Measurements from ENCODE around the gene MAP3K5. TPM values are rescaled to one million over a fixed set of nuclear protein-coding genes. Genes with fewer than 3 reads are reported as not detected.

MAP3K5 gene
- total RNA-seq, 1 experiment from 2014 or later, result 15.8 TPM

DNA sequence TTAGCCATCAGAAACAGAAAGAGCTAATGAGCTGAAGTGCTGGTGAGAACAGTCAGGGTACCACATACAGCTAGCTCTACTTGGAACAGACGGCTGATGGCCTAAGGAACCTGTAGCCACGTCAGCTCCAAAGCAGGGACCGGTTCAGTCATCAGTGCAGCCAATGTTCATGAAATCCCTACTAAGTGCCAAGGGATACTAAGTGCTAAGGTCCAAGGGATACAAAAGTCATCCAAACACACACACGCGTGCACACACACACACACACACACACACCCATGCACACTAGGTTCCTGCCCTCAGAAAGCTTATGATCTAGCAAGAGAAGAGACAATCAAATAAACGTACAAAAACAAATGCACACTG, 53.6 kb downstream of the MAP3K5 start:
- CTCF ChIA-PET, result no interaction called here
- H3K9me3 Mint-ChIP-seq (ENCODE audit: low read depth, unreplicated experiment), result no peaks in the 10 kb centered on the region
- no peaks in the 10 kb centered on the region for H3K27me3 Mint-ChIP-seq (ENCODE audit: unreplicated experiment)

DNA sequence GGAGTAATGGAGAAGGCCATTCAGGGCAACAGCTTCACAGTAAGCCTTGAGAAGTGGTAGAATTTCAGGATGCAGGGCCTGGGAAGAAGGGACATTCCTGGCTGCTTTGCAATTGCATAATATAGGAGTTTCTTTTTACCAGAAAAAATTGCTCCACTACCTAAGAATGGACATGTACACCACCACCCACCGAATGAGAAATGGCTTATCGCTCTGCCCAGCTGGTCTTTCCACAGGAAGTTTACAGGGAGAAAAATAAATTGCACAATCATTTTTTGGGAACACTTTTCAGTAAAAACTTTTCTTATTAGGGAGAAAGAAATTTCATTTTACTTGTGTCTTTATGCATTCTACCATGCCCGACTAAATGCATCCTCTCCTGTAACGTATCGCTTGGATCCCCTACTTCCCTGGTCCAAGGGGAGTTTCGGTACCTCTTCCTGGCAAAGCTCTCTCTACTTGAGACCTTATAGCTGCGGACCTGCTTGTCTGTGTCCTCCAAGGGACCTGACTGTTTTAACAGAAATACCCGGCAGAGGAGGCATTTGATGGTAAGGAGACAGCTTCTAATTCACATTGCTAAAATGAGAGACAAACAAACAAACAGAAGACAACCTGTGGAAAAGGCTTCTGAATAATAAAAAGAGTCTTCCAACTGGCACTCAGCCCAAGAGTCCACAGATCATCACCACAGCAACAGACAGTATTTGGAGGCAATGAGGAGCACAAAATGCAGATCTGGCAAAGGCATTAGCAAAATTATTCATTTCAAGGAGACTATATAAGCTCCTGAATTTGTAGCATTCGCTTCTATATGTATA, 54.2 kb downstream of the MAP3K5 start:
- Mint-ChIP-seq H3K9me3 (ENCODE audit: low read depth, unreplicated experiment) (no peaks in the 10 kb centered on the region), H3K27me3 (ENCODE audit: unreplicated experiment) (no peaks in the 10 kb centered on the region), H3K27ac (ENCODE audit: unreplicated experiment) (no peak overlapping the region), H3K4me3 (ENCODE audit: low read depth, unreplicated experiment) (no peak overlapping the region), H3K4me1 (ENCODE audit: low read depth, unreplicated experiment) (peaks cover 14% of the 10 kb centered on the region), H3K36me3 (ENCODE audit: insufficient read depth, unreplicated experiment) (no peaks in the 10 kb centered on the region)
- no peak for DNase-seq
- CTCF ChIA-PET, result no interaction called here
- intact Hi-C loops (cut with micrococcal nuclease; ENCODE audit: unreplicated experiment), result no loop called here
- no peak for TF ChIP-seq CTCF (IDR thresholded peaks at IDR 0.05; ENCODE audit: unreplicated experiment)
- no TSS peak for BruUV-seq (replicated peaks)

More for the DNA sequence above, 53.6 kb downstream of the MAP3K5 start:
- intact Hi-C loops (cut with micrococcal nuclease; ENCODE audit: unreplicated experiment), result no loop called here
- H3K27ac Mint-ChIP-seq (ENCODE audit: unreplicated experiment), result no peak overlapping the region
- no peak for TF ChIP-seq CTCF (IDR thresholded peaks at IDR 0.05; ENCODE audit: unreplicated experiment)
- BruUV-seq (replicated peaks), result no TSS peak
- H3K36me3 Mint-ChIP-seq (ENCODE audit: insufficient read depth, unreplicated experiment), result no peaks in the 10 kb centered on the region
- no peak overlapping the region for H3K4me3 Mint-ChIP-seq (ENCODE audit: low read depth, unreplicated experiment)
- DNase-seq, result no peak
- H3K4me1 Mint-ChIP-seq (ENCODE audit: low read depth, unreplicated experiment), result peaks cover 14% of the 10 kb centered on the region

GRCh38 chr6:136737374-136737844, 54.9 kb downstream of the MAP3K5 start:
- Mint-ChIP-seq H3K27me3 (ENCODE audit: unreplicated experiment) (no peaks in the 10 kb centered on the region), H3K4me1 (ENCODE audit: low read depth, unreplicated experiment) (peaks cover 14% of the 10 kb centered on the region), H3K36me3 (ENCODE audit: insufficient read depth, unreplicated experiment) (no peaks in the 10 kb centered on the region), H3K9me3 (ENCODE audit: low read depth, unreplicated experiment) (no peaks in the 10 kb centered on the region), H3K4me3 (ENCODE audit: low read depth, unreplicated experiment) (no peak overlapping the region), H3K27ac (ENCODE audit: unreplicated experiment) (no peak overlapping the region)
- no TSS peak for BruUV-seq (replicated peaks)
- intact Hi-C loops (cut with micrococcal nuclease; ENCODE audit: unreplicated experiment), result no loop called here
- no peak for DNase-seq
- TF ChIP-seq CTCF (IDR thresholded peaks at IDR 0.05; ENCODE audit: unreplicated experiment), result no peak
- CTCF ChIA-PET, result no interaction called here

GRCh38 chr6:136736281-136736960, 55.9 kb downstream of the MAP3K5 start:
- intact Hi-C loops (cut with micrococcal nuclease; ENCODE audit: unreplicated experiment), result no loop called here
- H3K27ac Mint-ChIP-seq (ENCODE audit: unreplicated experiment), result no peak overlapping the region
- no peaks in the 10 kb centered on the region for H3K27me3 Mint-ChIP-seq (ENCODE audit: unreplicated experiment)
- CTCF ChIA-PET, result no interaction called here
- DNase-seq, result no peak
- H3K36me3 Mint-ChIP-seq (ENCODE audit: insufficient read depth, unreplicated experiment), result no peaks in the 10 kb centered on the region
- TF ChIP-seq CTCF (IDR thresholded peaks at IDR 0.05; ENCODE audit: unreplicated experiment), result no peak
- peaks cover 14% of the 10 kb centered on the region for H3K4me1 Mint-ChIP-seq (ENCODE audit: low read depth, unreplicated experiment)
- BruUV-seq (replicated peaks), result no TSS peak
- no peaks in the 10 kb centered on the region for H3K9me3 Mint-ChIP-seq (ENCODE audit: low read depth, unreplicated experiment)
- H3K4me3 Mint-ChIP-seq (ENCODE audit: low read depth, unreplicated experiment), result no peak overlapping the region
